ENCODE measurements around the gene MRPL10.

Gene MRPL10

DNA sequence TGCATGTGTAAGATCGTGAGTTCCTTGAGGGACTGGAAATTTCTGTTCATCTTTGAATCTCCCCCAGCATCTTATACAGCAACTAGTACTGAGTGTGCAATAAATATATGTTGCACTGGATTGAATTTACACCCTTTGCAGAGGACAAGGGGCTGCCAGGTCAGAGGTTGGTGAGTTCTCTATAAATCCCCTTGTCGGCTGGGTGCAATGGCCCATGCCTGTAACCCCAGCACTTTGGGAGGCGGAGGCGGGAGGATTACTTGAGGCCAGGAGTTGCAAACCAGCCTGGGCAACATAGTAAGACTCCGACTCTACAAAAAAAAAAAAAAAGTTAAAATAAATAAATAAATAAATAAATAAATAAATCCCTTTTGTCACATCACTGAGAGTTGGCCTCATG, 29.0 kb upstream of the MRPL10 start:
- DNase-seq (ENCODE audit: low read depth in 2 of 3, low spot score in 2 of 3): no peak

DNA sequence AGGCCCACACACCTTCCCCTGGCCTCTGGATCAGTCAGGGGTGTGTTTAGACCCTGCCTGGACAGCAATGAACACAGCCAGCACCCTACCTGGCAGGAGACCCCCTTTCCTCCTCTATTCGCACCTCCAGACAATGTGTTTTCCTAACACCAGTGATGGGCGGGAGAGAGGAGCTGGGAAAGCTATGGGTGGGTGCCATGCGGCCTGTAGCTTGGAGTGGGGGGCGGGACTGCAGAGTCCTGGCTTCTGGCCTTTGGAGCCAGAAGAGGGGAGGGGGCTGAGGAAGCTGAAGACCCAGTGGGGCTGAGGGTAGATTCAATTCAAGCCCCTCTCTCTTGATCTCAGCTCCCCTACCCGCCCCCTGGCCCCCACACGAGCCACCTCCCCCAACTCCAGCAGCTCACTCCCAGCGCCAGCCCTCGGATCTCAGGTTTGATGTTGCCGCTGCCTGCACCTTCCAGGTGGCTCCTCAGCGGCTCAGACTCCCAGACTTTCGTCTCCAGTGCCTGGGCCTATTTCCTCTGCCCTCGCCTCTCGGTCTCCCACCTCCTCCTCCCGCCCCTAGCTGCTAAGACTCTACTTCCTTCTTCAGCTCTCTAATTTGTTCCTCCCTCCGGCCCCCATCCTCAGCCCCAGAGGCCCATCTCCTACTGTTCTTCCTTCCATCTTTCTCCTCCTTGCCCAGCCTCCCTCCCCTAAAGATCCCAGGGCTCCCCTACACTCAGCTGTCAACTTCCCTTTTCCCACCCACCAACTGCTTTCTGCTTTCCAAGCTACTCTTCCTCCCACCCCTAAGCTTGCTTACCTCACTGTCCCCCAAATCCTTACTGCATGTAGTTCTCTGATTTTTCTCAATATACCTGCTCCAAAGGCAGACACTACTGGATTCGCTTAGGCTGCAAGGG, 26.5 kb upstream of the MRPL10 start:
- no peak for DNase-seq (ENCODE audit: low read depth in 2 of 3, low spot score in 2 of 3)

DNA sequence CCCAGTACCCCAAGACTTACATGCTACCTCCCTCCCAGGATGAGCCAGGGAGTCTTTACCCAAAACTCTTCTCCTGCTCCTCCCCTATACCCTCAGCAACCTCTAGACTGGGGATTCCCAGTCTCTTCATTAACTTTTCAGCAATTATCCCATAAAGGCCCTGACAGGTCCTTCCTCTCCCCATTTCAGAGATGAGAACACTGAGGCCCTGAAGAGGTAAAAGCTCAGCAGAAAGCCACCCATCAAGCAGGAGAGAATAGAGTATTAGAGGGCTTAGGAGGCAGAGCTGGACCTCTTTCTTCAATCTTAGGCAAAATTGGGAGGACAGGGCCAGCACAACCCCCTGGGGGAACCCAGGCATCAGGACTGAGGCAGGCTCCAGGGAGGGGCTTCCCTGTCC, 25.5 kb upstream of the MRPL10 start:
- no peak for DNase-seq (ENCODE audit: low read depth in 2 of 3, low spot score in 2 of 3)

DNA sequence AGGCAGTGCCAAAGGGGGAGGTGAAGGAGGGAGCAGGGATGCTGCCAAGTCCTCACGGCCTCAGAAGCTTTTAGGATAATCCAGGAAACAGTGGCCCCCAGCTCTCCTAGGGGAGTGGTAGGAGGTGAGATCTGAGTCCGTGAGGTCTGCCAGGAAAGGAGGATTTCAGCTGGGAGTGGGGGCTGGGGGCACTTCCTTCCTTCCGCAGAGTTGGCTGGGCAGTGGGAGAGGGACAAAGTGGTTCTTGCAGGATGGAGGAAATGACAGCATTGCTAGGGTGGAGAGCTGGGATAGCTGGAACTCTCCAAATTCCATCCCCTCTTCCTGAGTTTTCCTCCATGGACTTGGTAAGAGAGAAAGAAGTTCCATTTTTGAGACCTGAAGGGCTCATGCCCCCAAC, 24.4 kb upstream of the MRPL10 start:
- no peak for DNase-seq (ENCODE audit: low read depth in 2 of 3, low spot score in 2 of 3)

DNA sequence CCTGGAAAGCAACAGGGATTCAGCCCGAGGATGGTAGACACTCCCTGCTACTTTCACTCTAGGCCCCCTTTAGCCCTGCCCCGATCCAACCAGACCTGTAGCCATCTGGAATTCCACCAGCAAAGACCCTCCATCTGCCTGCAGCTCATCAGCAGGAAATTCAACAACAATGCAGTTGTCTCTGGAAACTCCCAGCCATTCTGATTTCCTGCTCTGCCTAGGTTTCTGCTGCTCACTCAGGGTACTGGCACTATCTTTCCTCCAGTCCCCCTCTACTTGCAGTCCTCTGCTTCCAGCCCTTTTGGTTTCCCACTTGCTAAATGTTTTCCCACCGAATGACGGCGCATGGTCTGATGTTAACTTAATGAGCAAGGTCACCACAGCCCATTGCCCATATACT, 22.3 kb upstream of the MRPL10 start:
- no peak for DNase-seq (ENCODE audit: low read depth in 2 of 3, low spot score in 2 of 3)

DNA sequence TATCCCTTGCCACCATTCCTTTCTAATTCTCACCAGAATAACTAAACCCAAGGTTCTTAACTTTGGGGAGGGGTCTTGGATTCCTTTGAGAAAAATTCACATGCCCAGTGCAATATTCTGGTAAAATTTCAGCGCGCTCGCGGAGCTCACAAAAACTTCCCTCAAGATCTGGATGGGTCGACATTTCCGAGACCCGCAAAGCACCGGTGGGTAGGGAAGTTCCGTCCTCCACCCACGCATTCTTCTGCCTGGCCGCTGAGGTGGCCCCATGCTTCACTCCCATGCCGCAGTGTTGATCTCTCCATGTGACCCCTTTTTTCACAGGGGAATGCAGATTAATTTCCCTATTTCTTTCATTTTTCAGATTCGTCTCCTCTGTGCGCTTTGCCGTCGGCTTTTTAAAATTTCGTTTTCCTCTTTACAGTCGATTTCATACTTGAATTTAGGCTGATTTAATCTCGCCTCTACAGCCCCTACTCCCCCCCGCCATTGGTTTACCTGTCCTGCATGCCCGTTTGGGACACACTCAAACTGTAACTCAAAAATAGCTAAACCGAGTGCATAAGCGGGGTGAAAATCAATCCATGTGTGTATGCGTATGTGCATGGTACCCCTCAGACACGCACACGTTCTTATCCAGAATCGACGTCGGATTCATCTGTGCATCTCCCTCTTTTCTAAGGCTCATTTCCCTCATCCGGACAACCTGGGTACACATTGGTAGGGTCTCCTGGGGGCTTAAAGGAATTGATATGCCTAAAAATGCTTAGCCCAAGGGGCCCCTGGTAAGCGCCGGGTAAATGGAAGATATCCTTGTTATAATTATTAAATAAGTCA, 21.0 kb upstream of the MRPL10 start:
- DNase-seq (ENCODE audit: low read depth in 2 of 3, low spot score in 2 of 3): no peak

DNA sequence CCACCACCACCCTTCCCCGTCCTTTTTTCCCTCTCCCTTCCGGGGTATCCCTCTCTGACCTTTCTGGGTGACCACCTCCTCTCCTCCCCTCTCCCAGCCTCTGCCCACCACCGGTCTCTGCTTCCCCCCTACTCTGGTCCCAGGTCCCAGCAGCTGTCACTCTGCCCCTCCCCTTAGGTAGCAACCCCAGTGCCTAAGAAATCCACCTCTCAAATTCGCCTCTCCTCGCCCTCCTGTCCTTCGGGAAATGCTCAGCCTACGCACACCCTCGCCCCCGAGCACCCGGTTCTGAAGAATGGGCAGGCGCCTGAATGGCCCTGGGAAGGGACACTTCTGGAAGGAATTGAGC, 20.4 kb upstream of the MRPL10 start:
- DNase-seq (ENCODE audit: low read depth in 2 of 3, low spot score in 2 of 3): no peak

DNA sequence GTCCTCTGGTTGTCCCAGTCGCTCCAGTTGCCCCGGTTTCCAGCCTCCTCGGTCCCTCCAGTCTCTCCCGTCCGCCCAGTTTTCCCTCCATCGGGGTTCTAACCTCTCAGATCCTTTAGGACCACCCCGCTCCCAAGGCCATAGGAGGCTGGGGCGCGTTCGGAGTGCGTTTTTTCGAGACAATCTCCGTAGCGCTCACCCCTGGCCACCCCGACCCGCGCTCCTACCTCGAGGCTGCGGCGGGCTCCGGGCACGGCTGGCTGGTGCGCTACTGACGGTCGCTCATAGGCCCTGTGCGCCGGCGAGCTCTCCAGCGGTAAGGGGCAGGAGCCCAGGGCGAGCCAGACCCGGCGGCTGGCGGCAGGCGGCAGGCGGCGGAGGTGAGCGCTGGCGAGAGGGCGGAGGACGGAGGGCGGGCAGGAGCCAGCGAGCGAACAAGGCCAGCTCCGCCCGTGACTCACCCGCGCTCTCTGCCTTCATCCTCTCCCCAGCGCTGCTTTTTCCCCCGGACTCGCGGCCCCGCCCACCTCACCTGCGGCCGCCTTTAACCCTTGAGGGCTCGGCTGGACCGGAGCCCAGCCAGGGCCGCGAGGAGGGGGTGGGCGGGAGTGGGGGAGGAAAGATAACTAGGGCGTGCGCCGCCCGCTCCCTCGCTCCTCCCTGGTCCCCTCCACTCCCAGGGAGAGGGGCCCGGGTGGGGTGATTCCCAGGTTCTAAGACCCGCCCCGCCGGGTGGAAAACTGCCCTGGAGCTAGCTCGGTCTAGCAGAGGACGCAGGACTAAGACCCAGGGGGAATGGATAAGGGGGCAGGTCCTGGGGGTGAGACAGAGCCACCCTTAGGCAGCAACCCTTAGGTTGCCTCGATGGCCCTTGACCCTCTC, 19.6 kb upstream of the MRPL10 start, which contains the start of gene SP6:
Gene SP6, minus strand, starts transcription at position 472 of the 882 bp plus-strand sequence. CDS start 2,734 bp downstream, outside the sequence.
- peak in 2 of 3 experiments; percentile 38 to 50 for DNase-seq (ENCODE audit: low read depth in 2 of 3, low spot score in 2 of 3)

DNA sequence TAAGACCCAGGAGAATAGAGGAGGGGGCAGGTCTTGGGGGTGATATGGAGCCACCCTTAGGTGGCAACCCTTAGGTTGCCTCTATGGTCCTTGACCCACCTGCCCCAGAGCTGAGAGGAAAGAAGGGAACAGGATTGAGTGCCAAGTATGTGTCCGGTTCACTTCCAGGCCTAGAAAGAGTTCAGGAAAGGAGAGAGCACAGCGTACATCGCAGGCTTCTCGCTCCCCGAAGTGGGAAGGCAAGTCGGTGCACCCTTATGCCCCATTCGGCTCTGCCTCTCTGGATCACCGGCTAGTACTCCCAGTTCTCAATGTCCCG, 19.0 kb upstream of the MRPL10 start:
- no peak for DNase-seq (ENCODE audit: low read depth in 2 of 3, low spot score in 2 of 3)

DNA sequence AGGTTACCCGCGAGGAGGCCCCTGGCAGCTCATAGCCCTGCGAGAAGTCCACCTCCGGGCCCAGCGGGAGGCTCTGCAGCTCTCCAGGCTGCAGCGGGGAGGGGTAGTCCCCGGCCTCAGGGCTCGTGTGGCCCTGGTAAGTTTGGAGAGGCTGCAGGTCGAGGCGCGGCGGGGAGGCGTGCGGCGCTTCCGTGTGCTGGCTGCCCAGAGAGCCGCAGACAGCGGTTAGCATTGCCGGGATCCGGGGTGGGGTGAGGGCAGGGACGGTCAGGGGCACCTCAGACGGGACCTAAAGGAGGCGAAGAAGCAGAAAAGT, 16.8 kb upstream of the MRPL10 start:
- DNase-seq (ENCODE audit: low read depth in 2 of 3, low spot score in 2 of 3): no peak

DNA sequence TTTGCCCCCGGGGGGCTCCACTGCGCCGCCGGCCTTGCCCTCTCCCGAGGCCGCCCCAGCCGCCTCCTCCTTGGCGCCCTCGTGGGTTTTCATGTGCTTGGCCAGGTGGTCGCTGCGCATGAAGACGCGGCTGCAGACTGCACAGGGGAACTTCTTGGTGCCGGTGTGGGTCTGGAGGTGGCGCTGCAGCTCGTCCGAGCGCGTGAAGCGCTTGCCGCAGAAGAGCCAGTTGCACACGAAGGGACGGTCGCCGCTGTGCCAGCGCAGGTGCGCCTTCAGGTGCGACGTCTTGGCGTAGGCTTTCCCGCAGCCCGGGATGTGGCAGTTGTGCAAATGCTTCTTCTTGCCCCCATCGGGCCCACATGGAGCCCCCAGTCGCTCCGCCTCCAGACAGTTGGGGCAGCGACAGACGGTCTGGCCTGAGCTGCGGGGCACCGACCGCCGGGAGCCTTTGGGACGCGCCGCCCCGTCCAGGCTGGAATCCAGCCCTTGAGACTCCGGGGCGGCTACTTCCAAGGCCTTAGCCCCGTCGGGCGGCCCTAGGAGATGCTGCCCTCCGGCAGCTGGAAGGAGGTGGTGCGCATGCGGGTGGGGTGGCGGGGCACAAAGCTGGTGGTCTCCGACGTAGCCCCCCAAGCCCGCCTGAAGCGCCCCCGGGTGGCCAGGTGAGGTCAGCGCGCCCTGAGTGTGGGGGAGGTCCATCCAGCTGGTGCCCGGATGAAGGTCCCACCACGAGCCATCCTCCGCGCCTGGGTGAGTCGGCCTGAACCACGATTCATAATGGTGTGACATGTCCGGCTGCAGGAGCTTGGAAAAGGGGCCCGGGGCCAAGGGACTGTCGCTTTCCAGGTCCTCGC, 16.2 kb upstream of the MRPL10 start:
- DNase-seq (ENCODE audit: low read depth in 2 of 3, low spot score in 2 of 3): no peak

DNA sequence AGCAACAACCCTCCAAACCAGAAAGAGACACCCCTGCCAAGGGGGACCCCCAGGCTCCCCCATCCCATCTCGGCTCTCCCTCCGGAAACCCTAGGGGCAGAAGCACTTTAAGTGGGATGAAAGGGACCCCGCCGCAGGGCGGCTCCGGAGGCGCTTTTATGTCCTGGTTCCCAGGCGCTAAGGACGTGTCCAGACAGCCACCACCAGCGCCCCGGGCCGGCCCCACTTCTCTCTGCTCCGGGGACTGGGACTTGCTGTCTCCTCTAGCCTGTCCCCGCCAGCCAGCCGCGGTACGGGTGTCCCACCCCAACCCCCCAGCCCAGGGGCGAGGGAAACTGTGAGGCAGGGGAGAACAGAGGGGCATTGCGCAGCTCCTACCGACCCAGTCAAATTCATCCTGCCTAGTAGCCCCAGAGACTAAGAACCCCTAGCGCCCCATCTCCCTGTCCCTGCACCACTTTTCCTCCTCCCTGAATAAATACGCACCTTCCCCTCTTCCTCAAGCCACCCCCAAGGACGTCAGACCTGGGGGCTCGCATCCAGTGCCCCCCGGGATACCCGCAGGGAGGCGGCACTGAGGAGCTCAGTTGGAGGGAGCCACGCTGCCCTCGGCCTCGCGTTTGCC, 15.5 kb upstream of the MRPL10 start:
- DNase-seq (ENCODE audit: low read depth in 2 of 3, low spot score in 2 of 3): no peak

DNA sequence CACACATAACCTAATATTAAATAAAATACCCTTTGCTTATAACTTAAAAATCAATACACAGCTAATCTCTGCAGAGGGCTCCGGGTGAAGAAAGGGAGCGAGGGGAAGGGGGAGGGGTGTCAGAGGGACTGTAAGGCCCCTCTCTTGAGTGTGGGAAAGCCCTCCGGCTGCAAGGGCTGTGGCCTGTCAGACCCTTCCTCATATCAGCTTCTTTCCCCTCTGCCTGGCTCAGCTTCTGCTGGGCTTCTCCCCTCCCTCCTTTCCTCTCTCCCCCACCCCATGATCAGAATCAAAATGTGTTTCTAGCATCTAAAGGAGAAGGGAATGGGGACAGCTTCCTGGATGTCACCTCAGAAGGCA, 14.4 kb upstream of the MRPL10 start:
- no peak for DNase-seq (ENCODE audit: low read depth in 2 of 3, low spot score in 2 of 3)

DNA sequence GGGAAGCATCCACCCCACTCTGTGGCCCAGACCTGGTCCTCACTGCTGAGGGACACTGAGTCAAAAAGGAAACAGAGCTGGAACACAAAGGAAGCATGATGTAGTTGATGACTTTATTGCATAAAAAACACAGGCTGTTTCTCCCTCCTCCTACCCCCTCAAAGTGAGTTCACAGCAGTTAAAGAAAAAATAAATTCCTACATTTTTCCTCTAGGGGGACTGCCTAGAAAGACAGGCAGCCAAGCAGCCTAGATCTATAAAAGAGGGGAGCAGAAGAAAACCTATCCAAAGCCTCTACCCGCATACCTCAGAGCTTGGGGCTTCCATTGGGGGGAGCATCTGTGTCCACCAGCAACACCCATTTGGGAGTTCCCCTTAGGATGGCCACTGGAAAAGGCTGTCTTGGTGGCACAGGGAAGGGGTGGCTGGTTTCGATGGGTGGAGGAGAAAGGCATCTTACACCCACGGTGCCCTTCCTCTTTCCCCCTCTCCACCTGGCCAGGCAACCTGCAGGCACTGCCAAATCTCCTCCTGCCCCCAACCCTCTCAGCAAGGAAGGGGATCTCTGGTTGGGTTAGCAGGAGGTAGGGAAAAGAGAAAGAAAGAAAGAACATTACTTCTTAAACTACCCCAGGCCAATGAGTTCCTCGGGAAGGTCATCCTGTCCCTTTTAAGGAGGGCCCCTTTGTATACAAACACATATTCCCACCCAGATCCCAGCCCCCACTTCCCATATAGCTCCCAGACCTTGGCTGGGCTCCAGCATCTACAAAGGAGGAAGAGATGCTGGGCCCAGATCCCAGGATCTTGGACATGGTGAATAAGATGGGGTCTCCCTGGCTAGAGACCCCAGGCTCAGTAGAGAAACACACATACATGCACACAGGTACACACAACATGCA, 13.7 kb upstream of the MRPL10 start:
- no peak for DNase-seq (ENCODE audit: low read depth in 2 of 3, low spot score in 2 of 3)

DNA sequence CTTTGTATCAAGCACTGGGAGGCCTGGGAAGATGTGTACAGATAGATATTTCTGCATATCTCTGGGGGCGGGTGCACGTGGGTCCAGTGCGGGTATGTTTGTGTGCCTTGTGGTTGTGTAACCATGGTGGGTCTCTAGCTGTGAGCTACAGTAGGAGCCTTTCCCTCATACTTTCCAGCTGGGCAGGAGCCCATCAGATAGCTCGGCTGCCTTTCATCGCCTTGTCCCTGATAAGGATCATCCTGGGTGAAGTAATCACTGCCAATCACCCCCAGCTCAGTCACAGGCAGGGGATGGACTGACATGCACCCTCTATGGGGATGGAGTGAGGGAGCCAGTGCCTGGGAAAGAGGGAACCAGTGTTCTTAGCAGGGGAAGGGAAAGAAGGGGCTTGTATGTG, 12.9 kb upstream of the MRPL10 start:
- no peak for DNase-seq (ENCODE audit: low read depth in 2 of 3, low spot score in 2 of 3)

DNA sequence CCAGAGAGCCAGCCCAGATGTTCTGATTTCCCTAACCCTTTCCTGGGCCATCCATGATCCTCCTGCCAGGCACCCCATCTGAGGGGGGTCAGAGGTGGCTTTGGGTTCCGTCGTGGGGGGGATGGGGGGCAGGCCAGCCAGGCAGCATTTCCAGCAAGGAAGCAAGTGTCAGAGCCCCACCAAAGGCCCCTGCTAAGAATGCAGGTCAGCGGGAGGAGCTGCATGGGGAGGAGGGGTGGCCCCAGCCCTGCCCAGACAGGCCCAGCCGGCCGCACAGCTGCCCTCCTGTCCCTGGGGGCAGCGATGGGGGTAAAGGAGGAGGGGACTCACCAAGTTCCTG, 12.0 kb upstream of the MRPL10 start:
- no peak for DNase-seq (ENCODE audit: low read depth in 2 of 3, low spot score in 2 of 3)

DNA sequence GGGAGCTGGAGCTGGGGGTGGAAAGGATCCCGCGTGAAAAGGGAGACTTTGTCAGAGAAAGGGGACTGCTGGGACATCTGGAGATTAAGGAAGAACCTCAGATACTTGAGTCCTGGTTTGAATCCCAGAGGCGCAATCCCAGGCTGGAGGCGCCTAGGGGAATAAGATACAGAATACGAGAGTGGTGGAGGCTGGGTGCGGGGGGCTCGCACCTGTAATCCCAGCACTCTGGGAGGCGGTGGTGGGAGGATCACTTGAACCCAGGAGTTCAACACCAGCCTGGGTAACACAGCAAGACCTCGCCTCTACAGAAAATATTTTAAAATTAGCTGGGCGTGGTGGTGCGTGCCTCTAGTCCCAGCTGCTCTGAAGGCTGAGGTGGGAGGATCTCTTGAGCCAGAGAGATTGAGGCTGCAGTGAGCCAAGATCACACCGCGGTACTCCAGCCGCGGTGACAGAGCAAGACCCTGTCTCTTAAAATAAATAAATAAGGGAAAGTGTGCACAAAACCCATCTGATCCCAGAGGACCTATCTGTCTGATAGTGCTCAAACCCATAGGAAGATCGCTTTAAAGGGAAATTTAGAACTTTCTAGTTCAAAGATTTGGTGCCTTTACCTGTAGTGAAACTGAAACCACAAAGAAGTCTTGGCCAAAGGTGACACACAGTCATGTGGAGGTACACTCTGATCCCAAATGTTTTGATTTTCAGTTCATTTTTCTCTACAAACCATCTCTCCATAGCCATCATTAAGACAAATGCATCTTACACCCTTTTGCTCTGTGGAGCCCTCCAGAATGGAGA, 10.3 kb upstream of the MRPL10 start:
- DNase-seq (ENCODE audit: low read depth in 2 of 3, low spot score in 2 of 3): no peak

DNA sequence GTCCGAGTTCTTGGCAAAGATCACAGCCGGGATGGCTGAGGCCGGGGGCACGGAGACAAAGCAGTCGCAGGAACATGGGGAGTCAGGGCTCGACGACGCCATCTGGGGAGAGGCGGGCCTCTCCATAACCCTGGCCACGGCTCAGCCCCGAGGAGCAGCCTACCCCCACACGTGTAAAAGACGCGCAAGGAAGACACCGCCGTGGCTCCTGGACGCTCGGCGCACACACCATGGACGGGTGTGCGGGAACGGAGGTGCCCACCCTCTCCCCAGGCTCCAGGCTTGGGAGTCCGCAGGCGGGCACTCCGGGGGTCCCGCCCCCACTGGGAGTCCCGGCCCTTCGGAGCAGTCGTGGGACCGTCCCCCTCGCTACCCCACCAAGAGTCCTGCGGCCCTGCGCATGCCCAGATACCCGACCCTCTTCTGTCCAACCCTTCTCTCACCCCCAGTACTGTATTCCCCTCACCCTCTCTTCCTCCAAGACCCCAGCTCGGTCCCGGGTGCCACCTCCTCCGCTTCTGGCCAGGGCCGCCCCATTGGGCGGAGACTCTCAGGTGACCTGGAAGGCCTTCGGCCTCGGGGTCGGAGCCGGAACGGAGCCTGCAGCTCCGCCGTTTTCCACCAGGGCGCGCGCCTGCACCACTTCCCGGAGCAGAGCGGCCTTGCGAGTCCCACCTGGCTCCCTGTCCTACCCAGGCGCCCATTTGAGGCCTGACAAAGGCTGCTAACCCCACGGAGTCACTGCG, 9.6 kb upstream of the MRPL10 start, which contains the start of gene SCRN2:
Gene SCRN2, minus strand, starts transcription at position 532 of the 746 bp plus-strand sequence. Its CDS starts 430 bp downstream, at position 102.
- peak; percentile 84 to 98 (median 94) for DNase-seq (ENCODE audit: low read depth in 2 of 3, low spot score in 2 of 3)
